ENCODE data around the gene PRKAR1B.
A peak's percentile ranks its signal among the peaks of the same experiment; 100 is the strongest.

PRKAR1B gene

DNA sequence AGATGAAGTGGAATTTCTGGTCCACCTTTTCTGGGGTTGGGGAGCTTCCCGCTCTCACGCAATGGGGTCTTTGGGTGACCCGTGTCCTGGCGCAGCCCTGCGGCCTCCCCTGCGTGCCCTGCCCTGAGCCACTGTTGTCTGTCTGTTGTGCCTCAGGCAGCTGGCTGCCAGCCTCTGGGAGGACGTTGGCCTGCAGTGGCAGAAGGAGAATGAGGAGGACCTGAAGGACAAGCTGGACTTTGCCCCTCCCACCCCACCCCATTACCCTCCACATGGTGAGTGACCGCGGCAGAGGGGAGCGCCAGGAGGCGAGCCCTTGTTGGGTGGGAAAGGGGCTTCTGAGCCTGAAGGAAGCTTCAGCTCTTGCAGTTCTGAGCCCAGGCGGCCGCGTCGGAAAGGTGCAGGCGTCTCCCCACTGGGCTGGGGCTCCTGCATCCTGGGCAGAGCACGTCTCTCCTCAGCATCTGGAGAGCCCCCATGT lies 14.2 kb upstream of the PRKAR1B start:
- no peak for DNase-seq (ENCODE audit: low spot score)

DNA sequence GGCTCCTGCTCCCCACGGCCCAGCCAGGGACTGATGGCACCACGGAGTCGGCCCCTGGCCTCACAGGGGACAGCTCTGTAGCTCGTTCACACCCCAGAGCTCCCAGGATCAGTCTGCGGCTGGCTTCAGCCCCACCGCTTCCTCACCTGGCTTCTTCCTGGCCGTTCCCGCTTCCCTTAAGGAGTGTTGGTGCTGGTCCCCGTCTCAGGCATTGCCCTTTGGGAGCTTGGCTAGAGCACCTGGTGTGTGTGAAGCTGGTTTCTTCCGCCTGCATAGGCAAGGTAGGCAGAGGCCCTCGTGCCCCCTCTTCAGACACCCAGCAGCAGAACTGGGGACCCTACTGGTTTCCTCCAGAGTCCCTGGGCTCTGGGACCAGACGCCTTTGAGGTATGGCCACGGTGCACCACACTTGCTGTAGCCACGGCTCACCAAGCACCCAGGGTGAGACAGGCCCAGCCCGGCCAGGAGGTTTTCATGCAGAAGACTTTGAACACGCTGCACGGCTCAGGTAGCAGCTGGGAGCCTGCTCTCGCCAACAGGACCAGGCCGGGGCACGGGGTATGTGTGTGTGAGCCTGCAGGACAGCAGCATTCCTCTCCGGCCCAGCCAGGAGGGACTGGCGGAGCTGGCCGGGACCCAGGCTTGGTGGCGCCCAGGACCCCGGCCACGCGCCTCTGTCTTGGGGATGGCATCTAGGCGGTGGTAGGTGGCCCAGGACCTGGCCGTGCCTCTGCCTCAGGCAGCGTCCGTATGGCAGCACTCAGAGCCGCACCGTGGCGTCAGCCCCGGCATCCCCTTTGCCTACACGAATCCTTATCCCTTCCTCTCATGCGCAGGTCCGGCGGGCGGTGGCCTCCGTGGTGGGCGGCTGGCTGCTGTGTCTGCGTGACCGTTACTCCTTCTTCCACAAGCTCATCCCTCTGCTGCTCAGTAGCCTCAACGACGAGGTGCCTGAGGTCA lies 13.2 kb upstream of the PRKAR1B start:
- no peak for DNase-seq (ENCODE audit: low spot score)

DNA sequence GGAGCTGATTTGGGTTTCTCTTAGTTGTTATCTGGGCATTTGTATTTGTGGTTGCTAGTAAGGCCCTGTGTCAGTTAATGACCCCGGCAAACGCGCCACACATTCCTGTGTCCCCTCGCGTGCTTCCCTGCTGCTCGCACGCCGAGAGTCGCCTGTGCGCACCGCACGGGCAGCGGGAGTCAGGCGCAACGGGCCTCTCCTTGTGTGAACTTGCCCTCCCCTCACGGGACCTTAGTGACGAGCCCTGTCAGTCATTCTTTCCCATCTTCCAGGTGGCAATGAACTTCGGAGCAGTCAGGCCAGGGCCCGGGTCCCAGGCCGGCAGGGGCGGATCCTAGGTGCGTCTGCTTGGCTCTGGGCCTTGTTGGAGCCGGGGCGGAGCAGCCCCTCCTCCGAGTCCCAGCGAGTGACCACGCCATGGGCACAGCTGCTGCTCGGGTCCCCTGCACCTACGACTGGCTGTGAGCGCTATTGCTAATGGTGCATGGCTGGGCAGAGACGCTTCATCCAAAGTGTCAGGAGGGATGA lies 12.4 kb upstream of the PRKAR1B start:
- DNase-seq (ENCODE audit: low spot score), result no peak

DNA sequence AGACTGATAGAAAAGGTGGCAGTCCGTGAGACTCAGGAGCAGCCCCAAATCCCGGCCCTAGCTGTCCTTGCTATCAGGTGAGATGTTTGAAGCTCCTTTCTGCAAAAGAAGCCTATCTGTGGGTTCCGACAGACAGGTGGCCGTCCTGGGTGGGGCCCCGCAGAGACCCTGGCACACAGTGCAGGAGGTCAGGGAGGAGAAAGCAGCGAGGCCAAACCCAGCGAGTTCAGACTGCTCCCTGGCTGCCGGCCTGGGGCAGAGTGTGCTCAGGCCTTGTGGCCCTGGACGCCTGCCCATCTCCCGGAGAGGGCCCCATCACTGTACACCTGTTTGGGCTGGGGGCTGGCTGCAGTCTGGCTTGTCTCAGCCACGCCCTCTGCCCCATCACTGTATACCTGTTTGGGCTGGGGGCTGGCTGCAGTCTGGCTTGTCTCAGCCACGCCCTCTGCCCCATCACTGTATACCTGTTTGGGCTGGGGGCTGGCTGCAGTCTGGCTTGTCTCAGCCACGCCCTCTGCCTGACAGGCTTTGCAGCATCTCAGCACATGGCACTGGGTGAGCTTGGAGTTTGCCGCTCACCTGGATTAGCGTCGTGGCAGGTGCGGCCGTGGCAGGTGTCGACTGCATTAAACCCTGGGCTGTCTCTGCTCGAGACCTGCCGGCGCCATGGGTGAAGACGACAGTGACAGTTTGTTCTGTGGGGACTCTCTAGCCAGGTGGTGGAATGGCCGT lies 11.8 kb upstream of the PRKAR1B start:
- DNase-seq (ENCODE audit: low spot score), result no peak

DNA sequence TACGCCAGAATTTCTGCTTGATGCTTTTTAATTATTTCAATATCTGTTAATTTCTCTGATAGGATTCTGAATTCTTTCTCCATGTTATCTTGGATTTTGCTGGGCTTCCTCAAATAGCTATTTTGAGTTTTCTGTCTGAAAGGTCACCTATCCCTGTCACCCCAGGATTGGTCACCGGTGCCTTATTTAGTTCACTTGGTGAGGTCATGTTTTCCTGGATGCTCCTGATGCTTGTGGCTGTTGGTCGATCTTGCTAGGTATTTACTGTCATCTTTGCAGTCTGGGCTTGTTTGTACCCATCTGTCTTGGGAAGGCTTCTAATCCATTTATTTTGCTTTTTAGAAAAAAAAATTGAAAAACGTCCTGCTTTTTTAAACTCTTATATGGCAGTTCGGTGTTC lies 11.2 kb upstream of the PRKAR1B start:
- no peak for DNase-seq (ENCODE audit: low spot score)

DNA sequence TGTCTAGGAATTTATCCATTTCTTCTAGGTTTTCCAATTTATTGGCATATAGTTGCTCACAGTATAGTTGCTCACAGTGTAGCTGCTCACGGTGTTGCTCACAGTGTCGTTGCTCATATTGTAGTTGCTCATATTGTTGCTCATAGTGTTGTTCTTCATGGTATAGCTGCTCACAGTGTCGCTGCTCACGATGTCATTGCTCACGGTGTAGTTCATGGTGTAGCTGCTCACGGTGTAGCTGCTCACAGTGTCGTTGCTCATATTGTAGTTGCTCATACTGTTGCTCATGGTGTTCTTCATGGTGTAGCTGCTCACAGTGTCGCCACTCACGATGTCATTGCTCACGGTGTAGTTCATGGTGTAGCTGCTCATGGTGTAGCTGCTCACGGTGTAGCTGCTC lies 7.7 kb upstream of the PRKAR1B start:
- DNase-seq (ENCODE audit: low spot score), result no peak

DNA sequence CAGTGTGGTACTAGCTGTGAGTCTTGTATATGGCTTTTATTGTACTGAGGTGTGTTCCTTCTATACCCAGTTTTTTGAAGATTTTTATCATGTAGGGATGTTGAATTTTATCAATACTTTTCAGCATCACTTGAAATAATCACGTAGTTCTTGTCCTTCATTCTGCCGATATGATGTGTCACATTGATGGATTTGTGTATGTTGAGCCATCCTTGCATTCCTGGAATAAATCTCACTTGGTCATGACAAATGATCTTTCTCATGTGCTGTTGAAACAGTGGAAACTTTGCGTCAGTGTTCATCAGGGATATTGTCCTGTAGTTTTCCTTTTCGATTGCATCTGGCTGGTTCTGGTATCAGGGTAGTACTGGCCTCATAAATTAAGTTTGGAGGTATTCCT lies 7.1 kb upstream of the PRKAR1B start:
- no peak for DNase-seq (ENCODE audit: low spot score)

DNA sequence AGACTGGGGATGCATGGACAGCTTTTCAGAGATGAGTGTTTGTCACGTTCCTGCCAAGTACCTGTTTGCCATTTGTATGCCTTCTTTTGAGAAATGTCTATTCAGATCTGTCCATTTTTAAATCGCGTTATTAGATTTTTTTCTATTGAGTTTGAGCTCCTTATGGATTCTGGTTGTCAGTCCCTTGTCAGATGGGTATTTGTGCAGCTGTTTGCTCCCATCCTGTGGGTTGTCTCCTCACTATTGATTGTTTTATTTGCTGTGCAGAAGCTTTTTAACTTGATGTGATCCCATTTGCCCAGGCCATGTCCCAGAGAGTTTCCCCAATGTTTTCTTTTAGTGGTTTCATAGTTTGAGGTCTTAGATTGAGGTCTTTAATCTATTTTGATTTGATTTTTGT lies 5.5 kb upstream of the PRKAR1B start:
- DNase-seq (ENCODE audit: low spot score), result no peak

DNA sequence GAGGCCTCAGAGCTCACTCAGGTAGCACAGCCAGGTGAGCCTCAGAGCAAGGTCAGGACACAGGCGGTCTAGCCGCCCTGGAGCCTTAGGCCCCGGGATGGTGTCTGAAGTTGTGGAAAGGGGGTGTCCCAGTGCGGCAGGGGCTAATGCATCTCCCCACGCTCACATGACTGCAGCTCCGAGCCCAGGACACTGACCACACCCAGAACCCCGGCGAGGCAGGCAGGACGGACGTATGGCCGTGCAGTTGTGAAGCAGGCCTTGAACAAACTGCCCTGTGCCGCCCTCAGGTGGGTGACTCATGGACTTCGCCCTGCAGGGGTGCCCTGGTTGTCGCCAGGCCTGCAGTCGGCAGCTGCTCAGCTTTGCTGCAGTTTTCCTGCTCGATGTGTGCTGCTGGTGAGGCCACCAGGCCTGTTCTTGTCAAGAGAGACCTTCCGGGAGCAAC lies 5.0 kb upstream of the PRKAR1B start:
- no peak for DNase-seq (ENCODE audit: low spot score)

DNA sequence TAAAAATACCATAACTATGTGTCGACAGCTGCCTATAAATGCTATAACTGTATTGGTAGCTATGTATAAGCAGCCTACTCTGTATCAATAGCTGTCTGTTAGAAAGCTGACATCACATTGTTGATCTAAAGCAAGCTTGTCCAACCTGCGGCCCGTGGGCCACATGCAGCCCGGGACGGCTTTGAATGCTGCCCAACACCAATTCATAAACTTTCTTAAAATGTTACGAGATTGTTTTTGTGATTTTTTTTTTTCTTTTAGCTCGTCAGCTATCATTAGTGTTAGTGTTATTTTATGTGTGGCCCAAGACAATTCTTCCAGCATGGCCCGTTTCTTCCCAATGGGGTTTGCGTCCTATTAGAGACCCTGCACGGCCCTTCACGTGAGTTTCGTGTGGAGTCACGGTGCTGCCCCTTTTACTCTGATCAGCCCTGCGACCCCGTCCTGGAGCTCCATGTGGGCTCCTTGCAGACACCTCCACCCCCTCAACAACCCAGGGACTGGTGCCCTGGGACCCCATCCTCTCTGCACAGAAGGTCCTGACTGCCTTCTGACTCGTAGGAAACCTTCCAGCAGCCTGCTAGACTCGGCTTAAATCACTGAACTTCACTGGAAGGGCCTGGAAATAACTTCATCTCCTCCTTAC lies 4.5 kb upstream of the PRKAR1B start:
- DNase-seq (ENCODE audit: low spot score), result no peak

DNA sequence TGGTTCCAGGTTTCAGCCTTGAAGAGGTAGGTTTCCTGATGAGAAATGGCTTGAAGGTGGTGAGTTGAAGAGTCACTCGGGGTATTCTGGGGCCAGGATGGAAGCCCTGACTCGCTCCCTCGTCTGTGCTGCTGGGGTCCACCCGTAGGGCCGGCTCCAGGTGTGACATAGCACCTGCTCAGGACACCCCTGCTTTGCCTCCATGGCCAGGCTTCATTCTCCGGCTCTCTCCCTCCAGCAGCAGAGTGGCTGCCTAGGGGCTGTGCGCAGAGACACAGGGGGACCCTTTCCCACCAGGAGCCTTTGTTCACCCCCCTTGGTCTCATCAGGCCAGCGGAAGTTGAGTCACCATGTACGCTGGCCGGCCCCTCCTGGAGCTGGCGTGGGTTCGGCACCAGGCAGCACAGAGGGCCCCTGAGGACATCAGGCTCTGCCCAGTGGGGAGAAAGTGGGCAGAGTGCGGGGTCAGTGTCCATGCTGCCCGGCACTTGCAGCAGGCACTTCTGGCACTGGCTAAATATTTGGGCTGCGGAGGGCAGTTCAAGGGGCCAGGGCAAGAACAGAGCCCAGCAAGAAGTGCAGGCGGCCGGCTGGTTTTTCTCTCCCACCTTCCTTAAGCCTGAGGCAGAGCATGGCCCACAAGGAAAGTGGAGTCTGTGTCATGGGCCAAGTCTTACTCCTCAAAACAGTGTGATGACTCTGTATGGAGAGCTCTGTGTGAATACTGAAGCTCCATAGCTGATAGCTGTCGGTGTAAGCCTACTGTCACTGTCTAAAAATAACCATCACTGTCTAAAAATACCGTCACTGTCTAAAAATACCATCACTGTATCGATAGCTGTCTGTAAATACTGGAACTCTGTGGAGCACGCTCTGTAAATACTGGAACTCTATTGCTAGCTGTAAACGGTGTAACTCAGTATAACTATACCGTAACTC lies 3.7 kb upstream of the PRKAR1B start:
- DNase-seq (ENCODE audit: low spot score), result no peak

DNA sequence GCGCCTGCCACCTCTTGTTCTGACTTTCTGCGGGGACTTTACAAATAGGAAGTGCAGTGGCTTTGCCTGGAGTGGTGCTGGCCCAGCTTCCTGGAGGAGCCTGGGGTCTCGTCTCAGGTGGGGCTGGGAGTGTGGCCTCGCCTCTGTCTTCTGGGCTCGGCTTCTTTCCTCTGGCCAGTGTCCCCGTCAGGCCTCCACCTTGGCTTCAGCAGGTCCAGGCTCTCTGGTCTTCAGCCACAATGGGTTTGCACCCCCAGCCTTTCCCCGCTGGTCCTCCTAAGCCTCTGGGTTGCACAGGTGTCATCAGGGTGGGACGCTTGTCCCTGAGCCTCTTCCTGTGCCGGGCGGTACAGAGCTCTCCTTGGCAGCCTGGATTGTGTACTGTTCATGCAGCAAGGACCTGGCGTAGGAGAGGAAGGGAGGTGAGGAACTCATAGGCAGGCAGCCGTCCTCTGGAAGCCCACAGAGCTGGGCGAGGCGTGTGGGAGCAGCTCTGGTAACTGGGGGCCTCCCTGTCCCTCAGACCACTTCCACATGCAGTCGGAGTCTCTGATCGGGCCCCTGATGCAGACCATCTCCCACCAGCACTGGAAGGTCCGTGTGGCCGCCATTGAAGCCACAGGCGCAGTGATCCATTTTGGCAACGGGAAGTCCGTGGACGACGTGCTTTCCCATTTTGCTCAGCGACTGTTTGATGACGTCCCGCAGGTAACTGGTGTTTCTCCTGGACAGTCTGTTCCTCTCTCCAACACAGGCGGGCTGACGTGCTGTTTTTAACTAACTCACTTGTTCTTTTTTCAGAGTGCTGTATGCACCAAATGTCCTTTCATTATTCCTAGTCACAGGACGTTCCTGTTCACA lies 2.3 kb upstream of the PRKAR1B start:
- no peak for DNase-seq (ENCODE audit: low spot score)

DNA sequence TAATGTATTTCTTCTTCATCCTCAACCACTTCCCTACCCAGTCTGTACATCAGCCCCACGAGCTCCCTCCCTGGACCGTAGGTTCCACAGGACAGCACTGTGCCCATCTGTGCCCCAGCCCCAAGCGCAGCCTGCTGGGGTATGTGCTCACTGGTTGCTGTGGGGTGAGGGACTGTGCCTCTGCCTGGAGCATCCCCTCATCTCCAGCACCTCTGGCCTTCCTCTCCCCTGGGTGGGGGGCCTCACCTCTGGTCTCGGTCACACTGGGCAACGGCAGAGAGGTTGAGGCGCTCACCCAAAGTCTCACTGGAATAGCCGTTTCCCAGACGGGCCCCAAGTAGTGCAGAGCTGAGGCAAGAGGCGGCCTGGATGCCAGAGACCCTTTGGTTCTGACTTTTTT lies 1.5 kb upstream of the PRKAR1B start:
- no peak for DNase-seq (ENCODE audit: low spot score)

DNA sequence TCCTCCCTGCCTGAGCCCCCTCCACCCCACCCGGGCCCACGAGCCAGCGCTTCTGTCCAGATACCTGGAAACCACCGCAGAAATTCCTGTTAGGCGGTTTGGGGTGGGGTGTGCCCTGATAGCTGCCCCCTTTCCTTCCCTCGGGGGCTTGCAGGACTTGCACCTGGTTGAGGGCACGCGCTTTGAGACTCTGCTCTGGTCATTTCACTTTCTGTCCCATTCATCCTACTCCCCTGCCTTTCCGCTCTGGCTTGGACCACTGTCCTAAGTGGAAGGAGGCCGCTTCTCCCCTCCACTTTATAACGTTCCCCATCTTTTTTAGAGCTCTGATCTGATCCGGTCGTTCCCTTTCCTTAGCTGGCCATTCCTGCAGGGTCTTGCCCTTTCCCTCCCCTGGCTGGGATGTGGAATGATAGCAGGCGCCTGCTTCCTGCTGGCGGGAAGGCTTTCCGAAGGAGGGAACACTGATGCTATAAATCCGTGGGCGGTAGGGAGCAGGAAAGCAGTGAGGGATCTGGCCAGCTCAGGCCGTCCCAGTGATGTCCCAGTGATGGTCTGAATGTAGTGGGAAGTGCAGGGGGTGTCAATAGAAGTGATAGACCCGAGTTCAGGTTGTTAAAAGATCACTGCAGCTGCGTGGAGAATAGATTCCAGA lies 852 bp upstream of the PRKAR1B start:
- no peak for DNase-seq (ENCODE audit: low spot score)

DNA sequence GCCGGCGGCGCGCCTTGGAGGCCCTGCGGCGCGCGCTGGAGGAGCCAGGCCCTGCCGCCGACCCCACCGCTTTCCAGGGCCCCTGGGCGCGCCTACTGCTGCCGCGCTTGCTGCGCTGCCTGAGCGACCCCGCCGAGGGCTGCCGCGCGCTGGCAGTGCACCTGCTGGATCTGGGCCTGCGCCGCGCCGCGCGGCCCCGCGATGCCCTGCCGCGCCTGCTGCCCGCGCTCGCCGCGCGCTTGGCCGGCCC lies 302 bp downstream of the PRKAR1B start:
- DNase-seq (ENCODE audit: low spot score), result no peak

DNA sequence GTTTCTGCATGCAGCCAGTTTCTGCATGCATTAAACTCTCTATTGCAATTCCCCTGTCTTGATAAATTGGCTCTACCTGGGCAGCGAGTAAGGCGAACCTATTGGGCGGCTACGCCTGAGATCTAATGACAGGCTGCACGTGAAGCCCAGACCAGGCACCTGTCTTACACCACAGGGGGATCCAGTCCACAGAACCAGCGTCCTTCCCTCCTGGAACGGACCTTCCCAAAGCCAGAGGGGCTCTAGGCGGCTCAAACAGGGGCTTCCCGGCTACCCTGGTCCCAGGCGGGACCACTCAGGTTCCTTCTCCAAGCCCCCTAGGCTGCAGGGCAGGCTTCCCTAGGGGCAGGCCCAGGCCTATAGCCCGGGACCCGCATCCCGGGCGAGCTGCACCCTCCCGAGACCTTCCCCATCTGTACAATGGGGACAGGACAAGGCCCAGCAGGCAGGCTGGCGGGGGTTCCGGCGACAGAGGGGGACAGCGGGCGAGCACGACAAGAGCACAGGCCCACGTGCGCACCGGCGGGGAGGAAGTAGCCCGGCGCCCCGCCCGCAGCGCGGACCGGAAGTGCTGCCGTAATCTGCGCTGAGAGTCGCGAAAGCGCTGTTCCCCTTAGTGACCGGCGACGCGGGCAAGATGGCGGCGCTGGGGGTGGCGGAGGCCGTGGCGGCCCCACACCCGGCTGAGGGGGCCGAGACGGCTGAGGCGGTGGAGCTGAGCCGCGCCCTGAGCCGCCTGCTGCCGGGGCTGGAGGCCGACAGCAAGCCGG lies 812 bp downstream of the PRKAR1B start, which contains the start of gene DNAAF5:
Gene DNAAF5, plus strand, starts transcription at position 616 of the 770 bp plus-strand sequence. Its CDS starts 22 bp downstream, at position 638.
- DNase-seq (ENCODE audit: low spot score), result peak; percentile 87

DNA sequence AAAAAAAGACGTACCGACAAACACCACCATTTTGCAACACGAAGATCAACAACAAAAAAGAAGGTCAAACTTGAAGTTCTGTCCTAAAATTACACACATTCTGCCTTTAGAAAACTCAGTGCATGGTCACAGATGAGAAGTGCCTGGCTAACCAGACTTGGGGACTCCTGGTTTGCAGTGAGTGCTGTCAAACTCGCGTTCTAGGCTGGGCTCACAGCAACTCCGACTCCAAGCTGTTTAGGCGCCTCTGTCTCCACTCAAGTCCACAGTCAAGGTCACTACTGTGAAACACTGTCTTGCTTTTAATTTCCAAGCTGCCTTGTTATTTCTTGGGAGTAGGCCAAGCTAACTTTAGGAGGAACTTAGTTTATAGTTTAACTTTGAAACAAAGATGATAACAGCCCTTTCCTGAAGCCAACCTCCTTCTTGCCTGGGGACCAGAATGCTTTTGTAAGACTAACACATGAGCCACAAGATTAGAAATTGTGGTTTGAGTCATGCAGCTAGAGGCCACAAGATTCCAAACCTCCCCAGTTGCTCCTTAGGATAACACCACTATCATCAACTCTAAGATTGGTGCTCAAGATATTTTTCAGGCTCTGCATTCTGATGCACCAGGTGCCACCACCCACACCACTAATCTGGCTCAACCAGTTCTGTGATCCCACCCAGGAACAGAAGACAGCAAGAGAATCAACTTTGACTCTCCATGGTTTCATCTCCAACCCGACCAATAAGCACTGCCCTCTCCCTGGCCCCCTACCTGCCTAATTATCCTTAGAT lies 1.7 kb downstream of the PRKAR1B start:
- no peak for DNase-seq (ENCODE audit: low spot score)

DNA sequence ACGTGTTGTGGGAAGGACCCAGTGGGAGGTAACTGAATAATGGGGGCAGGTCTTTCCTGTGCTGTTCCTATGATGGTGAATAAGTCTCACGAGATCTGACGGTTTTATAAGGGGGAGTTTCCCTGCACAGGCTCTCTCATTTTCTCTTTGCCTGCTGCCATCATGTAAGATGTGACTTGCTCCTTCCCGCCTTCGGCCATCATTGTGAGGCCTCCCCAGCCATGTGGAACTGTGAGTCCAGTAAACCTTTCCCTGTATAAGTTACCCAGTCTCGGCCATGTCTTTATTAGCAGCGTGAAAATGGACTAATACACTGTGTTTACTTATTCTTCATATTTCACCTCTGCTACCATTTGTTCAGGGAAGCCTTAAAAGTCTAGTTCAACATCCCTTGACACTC lies 2.8 kb downstream of the PRKAR1B start:
- no peak for DNase-seq (ENCODE audit: low spot score)

Measured in SK-N-DZ (cell line).